IMR-90 (cell line): ENCODE measurements around the gene FLYWCH1. TPM values are rescaled to one million over a fixed set of nuclear protein-coding genes. Genes with fewer than 3 reads are reported as not detected.
A peak's percentile ranks its signal among the peaks of the same experiment; 100 is the strongest.

Source experiments
- ATAC-seq: fragments of 200-7000 bp; cut with Tn5 transposase; 2 replicates; pipeline ENCODE4 v1.9.1; 2020; ENCODE audit warnings: low read depth, mild to moderate bottlenecking, moderate library complexity
- BruUV-seq: library from RNA; stranded (reverse); fragments of 400-500 nt; replicated peaks from 2 replicates; lab custom pipeline; 2021; lab: Mats Ljungman, UMichigan
- CTCF ChIA-PET: fragments of 300-600 bp; formaldehyde crosslinking; extraction: SDS; loops from one replicate; lab custom pipeline; 2021; ENCODE audit warnings: antibody characterized with exemption; lab: Yijun Ruan, JAX
- POLR2A ChIA-PET: fragments of 300-600 bp; sonication (Branson Sonifier 250); formaldehyde crosslinking; loops from one replicate; lab custom pipeline; 2022; ENCODE audit warnings: antibody characterized with exemption; ENCODE audit not compliant: unreplicated experiment; lab: Charles Lee
- DNase-seq: peaks from one replicate; pipeline ENCODE4 v3.0.0; 2013
- H2AFZ ChIP-seq: replicated peaks from 2 replicates; pipeline ENCODE3; 2013; ENCODE audit warnings: low read length, mild to moderate bottlenecking; ENCODE audit not compliant: poor library complexity
- H2AK5ac ChIP-seq: 2 replicates; pipeline ENCODE4 v1.6.1; 2013; ENCODE audit warnings: low read depth, low read length, inconsistent platforms
- H2AK9ac ChIP-seq: replicated peaks from 2 replicates; pipeline ENCODE3; 2013; ENCODE audit warnings: mild to moderate bottlenecking, low read depth, low read length, moderate library complexity; ENCODE audit not compliant: poor library complexity
- H2BK120ac ChIP-seq: 2 replicates; pipeline ENCODE4 v1.6.1; 2013; ENCODE audit warnings: low read depth, low read length, inconsistent platforms
- H2BK15ac ChIP-seq: 3 replicates; pipeline ENCODE4 v1.6.1; 2013; ENCODE audit warnings: low read depth, low read length, inconsistent platforms
- H2BK20ac ChIP-seq: 2 replicates; pipeline ENCODE4 v1.6.1; 2013; ENCODE audit warnings: low read depth, mild to moderate bottlenecking, inconsistent platforms, low read length, moderate library complexity
- H2BK5ac ChIP-seq: 2 replicates; pipeline ENCODE4 v1.6.1; 2013; ENCODE audit warnings: mild to moderate bottlenecking, low read depth, low read length, inconsistent platforms; ENCODE audit not compliant: poor library complexity, severe bottlenecking
- H3K14ac ChIP-seq: replicated peaks from 2 replicates; pipeline ENCODE4 v1.6.1; 2013; ENCODE audit warnings: low read depth, low read length, inconsistent platforms
- H3K18ac ChIP-seq: 2 replicates; pipeline ENCODE4 v1.6.1; 2013; ENCODE audit warnings: low read depth, low read length, control low read depth
- H3K23ac ChIP-seq: 2 replicates; pipeline ENCODE4 v1.6.1; 2013; ENCODE audit warnings: low read depth, low read length, inconsistent platforms
- H3K27ac ChIP-seq: 2 replicates; pipeline ENCODE4 v1.5.1; 2013; ENCODE audit warnings: mild to moderate bottlenecking, control low read depth, low read length; ENCODE audit not compliant: insufficient read depth
- H3K27me3 ChIP-seq: 2 replicates; pipeline ENCODE4 v1.6.1; 2013; ENCODE audit warnings: low read length; ENCODE audit not compliant: control insufficient read depth, insufficient read depth
- H3K36me3 ChIP-seq: 2 replicates; pipeline ENCODE4 v1.6.1; 2013; ENCODE audit warnings: low read length, mixed read lengths; ENCODE audit not compliant: control insufficient read depth, insufficient read depth
- H3K4ac ChIP-seq: 2 replicates; pipeline ENCODE4 v1.6.1; 2013; ENCODE audit warnings: low read depth, low read length, inconsistent platforms
- H3K4me1 ChIP-seq: 2 replicates; pipeline ENCODE4 v1.6.1; 2013; ENCODE audit warnings: low read length, mixed read lengths; ENCODE audit not compliant: control insufficient read depth, insufficient read depth
- H3K4me2 ChIP-seq: 2 replicates; pipeline ENCODE4 v1.6.1; 2013; ENCODE audit warnings: low read depth, mild to moderate bottlenecking, control low read depth, low read length, moderate library complexity
- H3K4me3 ChIP-seq: 2 replicates; pipeline ENCODE4 v1.5.1; 2013; ENCODE audit warnings: low read depth, mild to moderate bottlenecking, control low read depth, low read length, moderate library complexity; ENCODE audit not compliant: insufficient read depth
- H3K56ac ChIP-seq: 2 replicates; pipeline ENCODE4 v1.6.1; 2013; ENCODE audit warnings: low read length, inconsistent platforms; ENCODE audit not compliant: insufficient read depth; ENCODE audit errors: extremely low read depth
- H3K79me1 ChIP-seq, 2 experiments: 2 replicates each; pipeline ENCODE4 v1.6.1; 2013; ENCODE audit warnings: low read length in 2 of 2, inconsistent platforms in 1 of 2, low read depth in 1 of 2
- H3K9ac ChIP-seq: 2 replicates; pipeline ENCODE4 v1.6.1; 2013; ENCODE audit warnings: low read depth, low read length, control low read depth
- H3K9me1 ChIP-seq: 2 replicates; pipeline ENCODE4 v1.6.1; 2013; ENCODE audit warnings: low read length, inconsistent platforms; ENCODE audit not compliant: insufficient read depth
- H3K9me3 ChIP-seq: 2 replicates; pipeline ENCODE4 v1.6.1; 2013; ENCODE audit warnings: low read length; ENCODE audit not compliant: control insufficient read depth, insufficient read depth
- H4K20me1 ChIP-seq: 2 replicates; pipeline ENCODE4 v1.6.1; 2013; ENCODE audit warnings: low read length, inconsistent platforms; ENCODE audit not compliant: insufficient read depth
- H4K5ac ChIP-seq: 2 replicates; pipeline ENCODE4 v1.6.1; 2013; ENCODE audit warnings: mild to moderate bottlenecking, low read depth, low read length, control low read depth
- H4K8ac ChIP-seq, 2 experiments: 2 replicates each; pipeline ENCODE4 v1.6.1; 2013; ENCODE audit warnings: low read depth in 2 of 2, low read length in 2 of 2, control low read depth in 1 of 2, inconsistent platforms in 1 of 2
- H4K91ac ChIP-seq: 2 replicates; pipeline ENCODE4 v1.6.1; 2013; ENCODE audit warnings: low read depth, low read length, inconsistent platforms; ENCODE audit not compliant: insufficient read depth
- BHLHE40 ChIP-seq: fragments of 150-350 bp; IDR thresholded peaks from 2 replicates; pipeline ENCODE4 v1.6.1; 2016; ENCODE audit warnings: mild to moderate bottlenecking, low read depth, low read length
- MAZ ChIP-seq: IDR thresholded peaks from 2 replicates; pipeline ENCODE4 v1.6.1; 2012; ENCODE audit warnings: low read depth, mild to moderate bottlenecking, low read length, improper control_type of control experiment, moderate library complexity, borderline replicate concordance
- POLR2A ChIP-seq: IDR thresholded peaks from 2 replicates; pipeline ENCODE4 v1.6.1; 2012; ENCODE audit warnings: mild to moderate bottlenecking, low read depth, low read length
- WGBS, 2 experiments: methylation state at CpG; one replicate each; pipeline versions ENCODE4 v1.1.5 to v1.1.7; 2013; ENCODE audit warnings: missing lambda C conversion rate in 2 of 2; ENCODE audit not compliant: insufficient read length in 1 of 2; ENCODE audit errors: extremely low coverage in 2 of 2; 5-methylcytosine and 5-hydroxymethylcytosine counted together
- dilution Hi-C: fragments of 300-500 bp; cut with HindIII; formaldehyde crosslinking; loops from one replicate; pipeline ENCODE4 v1.14.3; 2018; ENCODE audit warnings: low sequenced_read_pairs; ENCODE audit not compliant: unreplicated experiment
- in situ Hi-C: fragments of 300-500 bp; cut with MboI; formaldehyde crosslinking; loops from 3 replicates; pipeline ENCODE4 v1.14.3; 2019; ENCODE audit warnings: low sequenced_read_pairs, inconsistent platforms, mixed read lengths
- intact Hi-C: fragments of 100-400 bp; cut with micrococcal nuclease; formaldehyde crosslinking; loops from 2 replicates; pipeline ENCODE4 v1.10.0; 2022
- polyA plus RNA-seq, 3 experiments: library from polyadenylated mRNA; depleted of rRNA; stranded (reverse); fragments of >200 nt; gene quantifications; 2 replicates each; pipeline ENCODE4 v1.2.3, GENCODE V29; 2012; ENCODE audit warnings: low replicate concordance in 1 of 3
- total RNA-seq: library from RNA; depleted of rRNA; stranded (reverse); fragments of >200 nt; gene quantifications from 2 replicates; pipeline ENCODE4 v1.2.3, GENCODE V29; 2012

FLYWCH1 gene
- total and polyA plus RNA-seq, 2 of the 4 experiments (the other 2 are of a cell fraction) = 14.3 to 25.2 TPM

GRCh38 chr16:2970563-2970962 lies 58.8 kb downstream of the FLYWCH1 start:
- Histone ChIP-seq H3K9me1 (peaks cover 17% of the 10 kb centered on the region), H3K4me1 (peaks cover 3% of the 10 kb centered on the region; the same call in 1 of the 2 replicates), H2BK5ac (no peak overlapping the region), H3K4me2 (no peak overlapping the region; the same call in 1 of the 2 replicates), H2AFZ (peak overlapping the region; percentile 23), H3K18ac (no peak overlapping the region), H3K36me3 (peaks cover 2% of the 10 kb centered on the region; the same call in 1 of the 2 replicates), H3K9me3 (no peaks in the 10 kb centered on the region), H3K9ac (no peak overlapping the region), H4K20me1 (peaks cover 24% of the 10 kb centered on the region), H3K4ac (no peak overlapping the region), H2AK9ac (peak overlapping the region; percentile 3), H3K14ac (no peak overlapping the region), H2AK5ac (no peak overlapping the region), H3K23ac (peak overlapping the region; percentile 14; the same call in 1 of the 2 replicates), H2BK15ac (no peak overlapping the region), H3K27me3 (peaks cover 18% of the 10 kb centered on the region), H3K79me1 (peaks cover 5 to 23% of the 10 kb centered on the region in 2 experiments; a peak in 3 of 4 replicates), H3K27ac (no peak overlapping the region), H3K56ac (no peak overlapping the region), H4K8ac (no peak overlapping the region), H3K4me3 (no peak overlapping the region), H2BK20ac (no peak overlapping the region), H4K91ac (no peak overlapping the region), H4K5ac (no peak overlapping the region), H2BK120ac (no peak overlapping the region)
- intact Hi-C loops (no loop called here), in situ Hi-C loops (no loop called here), dilution Hi-C loops (no loop called here)
- no peak for ATAC-seq
- DNase-seq = no peak
- BruUV-seq = no TSS peak
- ChIA-PET POLR2A (no interaction called here), CTCF (no interaction called here)
- WGBS, 2 experiments = 100% methylated on average over 2 of the region's 6 CpGs; no CpG with 5 or more reads in 1 of the 2 experiments
- no peak for TF ChIP-seq MAZ
- no peak for TF ChIP-seq POLR2A
- no peak for TF ChIP-seq BHLHE40
